ENCODE measurements around the gene NECTIN1.

DNA sequence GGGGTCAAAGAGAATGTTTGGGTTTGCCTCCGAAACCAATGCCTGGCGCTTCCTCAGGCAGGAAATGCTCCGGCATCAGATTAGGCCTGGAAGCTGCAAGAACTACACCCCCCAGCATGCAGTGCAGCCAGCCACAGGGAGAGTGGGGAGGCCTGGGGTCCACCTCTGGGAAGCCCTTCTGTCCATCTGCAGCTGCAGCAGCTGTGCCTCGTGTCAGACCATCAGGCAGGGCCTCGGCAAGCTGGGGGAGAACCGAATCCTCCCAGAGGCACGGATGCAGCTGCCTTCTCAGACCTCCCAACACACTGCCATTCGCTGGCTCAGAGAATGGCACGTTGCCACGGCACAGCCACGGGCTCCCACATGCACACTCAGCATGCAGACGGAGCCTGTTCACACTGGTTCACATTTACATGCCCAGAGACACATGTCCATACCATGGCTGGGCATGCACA is 57.4 kb downstream of the NECTIN1 start:
- TF ChIP-seq, protein P1, sequence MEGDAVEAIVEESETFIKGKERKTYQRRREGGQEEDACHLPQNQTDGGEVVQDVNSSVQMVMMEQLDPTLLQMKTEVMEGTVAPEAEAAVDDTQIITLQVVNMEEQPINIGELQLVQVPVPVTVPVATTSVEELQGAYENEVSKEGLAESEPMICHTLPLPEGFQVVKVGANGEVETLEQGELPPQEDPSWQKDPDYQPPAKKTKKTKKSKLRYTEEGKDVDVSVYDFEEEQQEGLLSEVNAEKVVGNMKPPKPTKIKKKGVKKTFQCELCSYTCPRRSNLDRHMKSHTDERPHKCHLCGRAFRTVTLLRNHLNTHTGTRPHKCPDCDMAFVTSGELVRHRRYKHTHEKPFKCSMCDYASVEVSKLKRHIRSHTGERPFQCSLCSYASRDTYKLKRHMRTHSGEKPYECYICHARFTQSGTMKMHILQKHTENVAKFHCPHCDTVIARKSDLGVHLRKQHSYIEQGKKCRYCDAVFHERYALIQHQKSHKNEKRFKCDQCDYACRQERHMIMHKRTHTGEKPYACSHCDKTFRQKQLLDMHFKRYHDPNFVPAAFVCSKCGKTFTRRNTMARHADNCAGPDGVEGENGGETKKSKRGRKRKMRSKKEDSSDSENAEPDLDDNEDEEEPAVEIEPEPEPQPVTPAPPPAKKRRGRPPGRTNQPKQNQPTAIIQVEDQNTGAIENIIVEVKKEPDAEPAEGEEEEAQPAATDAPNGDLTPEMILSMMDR (conservative IDR thresholded peaks at IDR 0.05; ENCODE audit: low read length): no peak
- no peak for TF ChIP-seq EZH2phosphoT487 (IDR thresholded peaks at IDR 0.05; ENCODE audit: borderline replicate concordance, low read depth, low read length)

All from OCI-LY7 (cell line).